CD14-positive monocyte (primary cell): ENCODE data around the gene KITLG. TPM values are rescaled to one million over a fixed set of nuclear protein-coding genes. Genes with fewer than 3 reads are reported as not detected.

Experiments used
- DNase-seq, 3 donors: peaks; one replicate each; pipeline ENCODE4 v3.0.0-alpha.2; 2011 to 2022
- H2AFZ ChIP-seq: 2 replicates; pipeline ENCODE4 v1.6.0; 2012; ENCODE audit warnings: mild to moderate bottlenecking, low read depth, low read length, inconsistent platforms; ENCODE audit not compliant: insufficient read depth, poor library complexity, severe bottlenecking
- H3K27ac ChIP-seq, 2 donors: 1 replicate in 1 of 2; 2 replicates in 1 of 2; pipeline ENCODE4 v1.5.1; 2012 to 2013; ENCODE audit warnings: low read length in 2 of 2, control low read depth in 1 of 2, inconsistent platforms in 1 of 2, low read depth in 1 of 2, mild to moderate bottlenecking in 1 of 2
- H3K27me3 ChIP-seq, 2 donors: one replicate each; pipeline versions ENCODE4 v1.6.0 to v1.6.1; 2011 to 2013; ENCODE audit warnings: low read length in 2 of 2; ENCODE audit not compliant: control insufficient read depth in 2 of 2, insufficient read depth in 2 of 2
- H3K36me3 ChIP-seq, 2 donors: replicated peaks in 1 of 2; 1 replicate in 1 of 2; 2 replicates in 1 of 2; pipeline versions ENCODE4 v1.5.1 to v1.6.1; 2012 to 2013; ENCODE audit warnings: low read length in 2 of 2, control low read depth in 1 of 2, inconsistent platforms in 1 of 2, mild to moderate bottlenecking in 1 of 2; ENCODE audit not compliant: insufficient read depth in 2 of 2, control insufficient read depth in 1 of 2
- H3K4me1 ChIP-seq, 2 donors: 1 replicate in 1 of 2; 2 replicates in 1 of 2; pipeline versions ENCODE4 v1.5.1 to v1.6.1; 2012 to 2013; ENCODE audit warnings: low read length in 2 of 2, control low read depth in 1 of 2, inconsistent platforms in 1 of 2, mild to moderate bottlenecking in 1 of 2, moderate library complexity in 1 of 2; ENCODE audit not compliant: insufficient read depth in 2 of 2, control insufficient read depth in 1 of 2
- H3K4me2 ChIP-seq: replicated peaks from 2 replicates; pipeline ENCODE3; 2012; ENCODE audit warnings: low read length, moderate library complexity, mild to moderate bottlenecking; ENCODE audit not compliant: poor library complexity, severe bottlenecking; ENCODE audit errors: extremely low read depth
- H3K4me3 ChIP-seq, 3 experiments: fragments of 200-600 bp in 1 of 3; sonication (generic) in 1 of 3; replicated peaks in 1 of 3; 1 replicate in 2 of 3; 2 replicates in 1 of 3; pipeline ENCODE4 v1.5.1; 2011 to 2013; ENCODE audit warnings: low read length in 3 of 3, mild to moderate bottlenecking in 3 of 3, control low read depth in 2 of 3, low read depth in 2 of 3, inconsistent platforms in 1 of 3, moderate library complexity in 1 of 3
- H3K79me2 ChIP-seq: 2 replicates; pipeline ENCODE4 v1.6.0; 2012; ENCODE audit warnings: mild to moderate bottlenecking, control low read depth, inconsistent platforms, low read length, moderate library complexity; ENCODE audit not compliant: insufficient read depth
- H3K9ac ChIP-seq: 2 replicates; pipeline ENCODE4 v1.6.0; 2017; ENCODE audit warnings: low read length, mild to moderate bottlenecking; ENCODE audit not compliant: insufficient read depth, poor library complexity, severe bottlenecking
- H3K9me3 ChIP-seq, 2 donors: replicated peaks in 1 of 2; 1 replicate in 1 of 2; 2 replicates in 1 of 2; pipeline versions ENCODE4 v1.5.1 to v1.6.1; 2012 to 2013; ENCODE audit warnings: low read length in 2 of 2, control low read depth in 1 of 2; ENCODE audit not compliant: control insufficient read depth in 1 of 2, insufficient read depth in 1 of 2
- H4K20me1 ChIP-seq: 2 replicates; pipeline ENCODE4 v1.6.0; 2012; ENCODE audit warnings: mild to moderate bottlenecking, low read length, control low read depth, moderate library complexity; ENCODE audit not compliant: insufficient read depth
- H3K27ac Mint-ChIP-seq, 7 donors: one replicate each; pipeline ENCODE4 v1.8.0; 2020; ENCODE audit warnings: mild to moderate bottlenecking in 7 of 7, mixed read lengths in 7 of 7, moderate library complexity in 6 of 7, inconsistent platforms in 2 of 7
- H3K27me3 Mint-ChIP-seq, 3 donors: one replicate each; pipeline ENCODE4 v1.8.0; 2021 to 2022; ENCODE audit warnings: low read depth in 3 of 3, mild to moderate bottlenecking in 3 of 3, mixed read lengths in 3 of 3, moderate library complexity in 3 of 3, inconsistent platforms in 1 of 3
- H3K36me3 Mint-ChIP-seq, 2 donors: one replicate each; pipeline ENCODE4 v1.8.0; 2020; ENCODE audit warnings: mixed read lengths in 2 of 2, inconsistent platforms in 1 of 2, mild to moderate bottlenecking in 1 of 2
- H3K4me1 Mint-ChIP-seq: one replicate; pipeline ENCODE4 v1.8.0; 2020; ENCODE audit warnings: mild to moderate bottlenecking, mixed read lengths
- H3K4me3 Mint-ChIP-seq, 2 donors: one replicate each; pipeline ENCODE4 v1.8.0; 2020; ENCODE audit warnings: mild to moderate bottlenecking in 2 of 2, mixed read lengths in 2 of 2, moderate library complexity in 1 of 2
- H3K9me3 Mint-ChIP-seq, 7 donors: one replicate each; pipeline ENCODE4 v1.8.0; 2020 to 2022; ENCODE audit warnings: mixed read lengths in 7 of 7, mild to moderate bottlenecking in 6 of 7, moderate library complexity in 6 of 7, inconsistent platforms in 2 of 7
- CTCF ChIP-seq: fragments of 200-600 bp; IDR thresholded peaks from one replicate; pipeline ENCODE4 v1.8.0; 2022; ENCODE audit warnings: antibody characterized with exemption, mild to moderate bottlenecking
- WGBS: methylation state at CpG from one replicate; pipeline ENCODE4 v1.1.5; 2013; ENCODE audit warnings: missing lambda C conversion rate; ENCODE audit not compliant: insufficient coverage; 5-methylcytosine and 5-hydroxymethylcytosine counted together
- intact Hi-C, 2 donors: fragments of 100-400 bp; cut with micrococcal nuclease; formaldehyde crosslinking; loops; one replicate each; pipeline versions ENCODE4 v1.15.0 to v1.15.1; 2023
- polyA plus RNA-seq, 3 donors: library from polyadenylated mRNA; depleted of rRNA in 1 of 3; unstranded in 2 of 3; stranded (reverse) in 1 of 3; fragments of 300-500 nt in 2 of 3; fragments of >200 nt in 1 of 3; fragmentation: Illumina TruSeq in 2 of 3; gene quantifications; 1 replicate in 2 of 3; 2 replicates in 1 of 3; pipeline ENCODE4 v1.2.3, GENCODE V29; 2012 to 2021

The KITLG gene
- polyA plus RNA-seq, 3 donors, result 0.03 to 0.07 TPM; not detected in 1

DNA sequence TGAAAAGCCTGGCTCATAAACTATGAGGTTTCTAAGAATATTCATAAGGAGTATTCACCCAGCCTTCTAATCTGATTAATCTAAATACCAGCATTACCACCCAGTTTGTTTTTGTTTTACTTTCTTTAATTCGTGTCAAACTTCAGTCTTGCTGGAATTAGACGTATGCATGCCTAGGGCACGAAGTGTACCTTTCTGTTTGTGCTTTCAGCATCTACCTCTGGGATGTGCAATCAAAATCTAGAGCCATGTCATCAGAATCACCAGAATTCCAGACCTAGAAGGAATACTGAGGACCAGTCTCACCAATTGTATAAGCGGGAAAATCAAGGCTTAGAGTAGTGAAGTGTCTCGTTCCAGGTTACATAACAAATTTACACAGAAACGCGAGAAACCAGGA lies 57.3 kb downstream of the KITLG start:
- Mint-ChIP-seq H3K27ac (no peak overlapping the region), H3K27me3 (no peaks in the 10 kb centered on the region), H3K4me1 (peaks cover 5% of the 10 kb centered on the region), H3K4me3 (no peak overlapping the region), H3K9me3 (peaks cover 2 to 9% (median 5%) of the 10 kb centered on the region in 7 donors), H3K36me3 (no peaks in the 10 kb centered on the region)
- Histone ChIP-seq H3K4me2 (no peak overlapping the region), H3K27me3 (no peaks in the 10 kb centered on the region), H3K4me1 (peaks cover 0 to 3% of the 10 kb centered on the region in 2 donors), H4K20me1 (no peaks in the 10 kb centered on the region), H2AFZ (no peak overlapping the region), H3K9me3 (no peaks in the 10 kb centered on the region), H3K27ac (no peak overlapping the region), H3K36me3 (no peaks in the 10 kb centered on the region), H3K4me3 (no peak overlapping the region), H3K79me2 (no peaks in the 10 kb centered on the region), H3K9ac (no peak overlapping the region)
- WGBS, result 98% methylated on average over 5 of the region's 7 CpGs
- DNase-seq, result no peak
- TF ChIP-seq CTCF, result no peak
- intact Hi-C loops, result no loop called here

DNA sequence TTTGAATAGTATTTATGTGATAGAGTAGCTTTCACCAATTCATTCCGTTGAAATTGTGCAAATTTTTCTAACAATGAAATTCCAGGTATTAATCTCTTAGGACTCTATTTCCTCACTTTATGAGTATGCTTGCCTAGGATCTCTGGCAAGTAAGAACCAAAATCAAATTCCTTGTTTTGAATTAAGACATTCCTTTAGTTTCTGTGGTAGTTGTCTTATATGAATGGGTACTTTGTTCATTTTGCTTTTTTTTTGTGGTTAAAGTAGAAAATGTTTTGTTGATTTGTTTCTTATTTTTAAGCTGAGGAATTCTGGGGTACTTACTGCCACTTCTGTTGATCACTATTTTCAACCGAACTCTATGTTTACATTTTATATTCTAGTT lies 59.8 kb downstream of the KITLG start:
- Mint-ChIP-seq H3K27me3 (no peaks in the 10 kb centered on the region), H3K9me3 (peaks cover 0 to 7% (median 2%) of the 10 kb centered on the region in 7 donors), H3K4me1 (peaks cover 5% of the 10 kb centered on the region), H3K36me3 (no peaks in the 10 kb centered on the region), H3K27ac (no peak overlapping the region), H3K4me3 (no peak overlapping the region)
- H3K36me3 ChIP-seq, result no peaks in the 10 kb centered on the region
- WGBS, result 100% methylated on average over 1 of the region's 2 CpGs
- H3K4me3 ChIP-seq, result no peak overlapping the region
- no peaks in the 10 kb centered on the region for H3K9me3 ChIP-seq
- no peaks in the 10 kb centered on the region for H3K79me2 ChIP-seq
- intact Hi-C loops, result no loop called here
- H3K4me2 ChIP-seq, result no peak overlapping the region
- no peak overlapping the region for H3K9ac ChIP-seq
- no peak for DNase-seq
- no peaks in the 10 kb centered on the region for H4K20me1 ChIP-seq
- no peak overlapping the region for H2AFZ ChIP-seq
- H3K27ac ChIP-seq, result no peak overlapping the region
- peaks cover 0 to 3% of the 10 kb centered on the region in 2 donors for H3K4me1 ChIP-seq
- no peaks in the 10 kb centered on the region for H3K27me3 ChIP-seq
- no peak for TF ChIP-seq CTCF
